ENCODE measurements around the gene CNN2. TPM values are rescaled to one million over a fixed set of nuclear protein-coding genes. Genes with fewer than 3 reads are reported as not detected.

CNN2 gene
- total and polyA plus RNA-seq, 4 donors = 10.1 to 38.4 (median 26.8) TPM

DNA sequence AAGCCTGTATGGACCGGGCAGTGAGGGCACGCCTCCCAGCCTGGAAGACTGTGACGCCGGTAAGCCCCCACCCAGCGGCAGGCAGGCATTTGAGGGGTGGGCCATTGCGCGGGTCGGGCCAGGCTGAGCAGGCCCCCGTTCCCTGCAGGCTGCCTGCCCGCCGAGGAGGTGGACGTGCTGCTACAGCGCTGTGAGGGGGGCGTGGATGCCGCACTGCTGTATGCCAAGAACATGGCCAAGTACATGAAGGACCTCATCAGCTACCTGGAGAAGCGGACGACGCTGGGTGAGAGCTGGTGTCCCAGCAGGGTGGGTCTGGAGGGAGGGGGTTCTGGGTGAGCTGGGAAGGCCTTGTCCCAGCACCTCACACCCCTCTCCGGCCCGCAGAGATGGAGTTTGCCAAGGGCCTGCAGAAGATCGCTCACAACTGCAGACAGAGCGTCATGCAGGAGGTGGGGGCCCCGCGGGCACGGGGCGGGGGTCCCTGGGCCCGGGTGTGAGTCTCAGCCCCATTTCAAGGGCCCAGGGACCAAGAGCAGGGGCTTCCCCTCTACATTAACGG lies 47.6 kb downstream of the CNN2 start:
- no peak for DNase-seq (ENCODE audit: low spot score)
- H3K9ac ChIP-seq (ENCODE audit: low read depth in 1 of 2, low read length in 2 of 2) = no peak overlapping the region
- WGBS = 76% methylated on average over 28 of the region's 28 CpGs
- TF ChIP-seq HNF4G (IDR thresholded peaks at IDR 0.05) (no peak), TAF1 (conservative IDR thresholded peaks at IDR 0.05) (no peak), RAD21 (IDR thresholded peaks at IDR 0.05) (no peak), JUND (IDR thresholded peaks at IDR 0.05) (no peak), FOXA2 (IDR thresholded peaks at IDR 0.05) (no peak), GABPA (IDR thresholded peaks at IDR 0.05 in 1 of 2, conservative IDR thresholded peaks at IDR 0.05 in 1 of 2) (no peak), HNF4A (conservative IDR thresholded peaks at IDR 0.05) (no peak), NR2F2 (IDR thresholded peaks at IDR 0.05) (no peak), EGR1 (IDR thresholded peaks at IDR 0.05; ENCODE audit: low read depth in 2 of 2) (no peak), RXRA (IDR thresholded peaks at IDR 0.05) (no peak), SP1 (IDR thresholded peaks at IDR 0.05) (no peak)
- TF ChIP-seq, protein P1, sequence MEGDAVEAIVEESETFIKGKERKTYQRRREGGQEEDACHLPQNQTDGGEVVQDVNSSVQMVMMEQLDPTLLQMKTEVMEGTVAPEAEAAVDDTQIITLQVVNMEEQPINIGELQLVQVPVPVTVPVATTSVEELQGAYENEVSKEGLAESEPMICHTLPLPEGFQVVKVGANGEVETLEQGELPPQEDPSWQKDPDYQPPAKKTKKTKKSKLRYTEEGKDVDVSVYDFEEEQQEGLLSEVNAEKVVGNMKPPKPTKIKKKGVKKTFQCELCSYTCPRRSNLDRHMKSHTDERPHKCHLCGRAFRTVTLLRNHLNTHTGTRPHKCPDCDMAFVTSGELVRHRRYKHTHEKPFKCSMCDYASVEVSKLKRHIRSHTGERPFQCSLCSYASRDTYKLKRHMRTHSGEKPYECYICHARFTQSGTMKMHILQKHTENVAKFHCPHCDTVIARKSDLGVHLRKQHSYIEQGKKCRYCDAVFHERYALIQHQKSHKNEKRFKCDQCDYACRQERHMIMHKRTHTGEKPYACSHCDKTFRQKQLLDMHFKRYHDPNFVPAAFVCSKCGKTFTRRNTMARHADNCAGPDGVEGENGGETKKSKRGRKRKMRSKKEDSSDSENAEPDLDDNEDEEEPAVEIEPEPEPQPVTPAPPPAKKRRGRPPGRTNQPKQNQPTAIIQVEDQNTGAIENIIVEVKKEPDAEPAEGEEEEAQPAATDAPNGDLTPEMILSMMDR (IDR thresholded peaks at IDR 0.05; ENCODE audit: low read depth, low read length, missing input control) = no peak
- TF ChIP-seq, protein P2, sequence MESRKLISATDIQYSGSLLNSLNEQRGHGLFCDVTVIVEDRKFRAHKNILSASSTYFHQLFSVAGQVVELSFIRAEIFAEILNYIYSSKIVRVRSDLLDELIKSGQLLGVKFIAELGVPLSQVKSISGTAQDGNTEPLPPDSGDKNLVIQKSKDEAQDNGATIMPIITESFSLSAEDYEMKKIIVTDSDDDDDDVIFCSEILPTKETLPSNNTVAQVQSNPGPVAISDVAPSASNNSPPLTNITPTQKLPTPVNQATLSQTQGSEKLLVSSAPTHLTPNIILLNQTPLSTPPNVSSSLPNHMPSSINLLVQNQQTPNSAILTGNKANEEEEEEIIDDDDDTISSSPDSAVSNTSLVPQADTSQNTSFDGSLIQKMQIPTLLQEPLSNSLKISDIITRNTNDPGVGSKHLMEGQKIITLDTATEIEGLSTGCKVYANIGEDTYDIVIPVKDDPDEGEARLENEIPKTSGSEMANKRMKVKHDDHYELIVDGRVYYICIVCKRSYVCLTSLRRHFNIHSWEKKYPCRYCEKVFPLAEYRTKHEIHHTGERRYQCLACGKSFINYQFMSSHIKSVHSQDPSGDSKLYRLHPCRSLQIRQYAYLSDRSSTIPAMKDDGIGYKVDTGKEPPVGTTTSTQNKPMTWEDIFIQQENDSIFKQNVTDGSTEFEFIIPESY (IDR thresholded peaks at IDR 0.05) = no peak
- TF ChIP-seq, protein P3, sequence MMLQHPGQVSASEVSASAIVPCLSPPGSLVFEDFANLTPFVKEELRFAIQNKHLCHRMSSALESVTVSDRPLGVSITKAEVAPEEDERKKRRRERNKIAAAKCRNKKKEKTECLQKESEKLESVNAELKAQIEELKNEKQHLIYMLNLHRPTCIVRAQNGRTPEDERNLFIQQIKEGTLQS (IDR thresholded peaks at IDR 0.05) = no peak
- TF ChIP-seq, protein P4, sequence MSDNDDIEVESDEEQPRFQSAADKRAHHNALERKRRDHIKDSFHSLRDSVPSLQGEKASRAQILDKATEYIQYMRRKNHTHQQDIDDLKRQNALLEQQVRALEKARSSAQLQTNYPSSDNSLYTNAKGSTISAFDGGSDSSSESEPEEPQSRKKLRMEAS (IDR thresholded peaks at IDR 0.05) = no peak
- TF ChIP-seq, protein P5, sequence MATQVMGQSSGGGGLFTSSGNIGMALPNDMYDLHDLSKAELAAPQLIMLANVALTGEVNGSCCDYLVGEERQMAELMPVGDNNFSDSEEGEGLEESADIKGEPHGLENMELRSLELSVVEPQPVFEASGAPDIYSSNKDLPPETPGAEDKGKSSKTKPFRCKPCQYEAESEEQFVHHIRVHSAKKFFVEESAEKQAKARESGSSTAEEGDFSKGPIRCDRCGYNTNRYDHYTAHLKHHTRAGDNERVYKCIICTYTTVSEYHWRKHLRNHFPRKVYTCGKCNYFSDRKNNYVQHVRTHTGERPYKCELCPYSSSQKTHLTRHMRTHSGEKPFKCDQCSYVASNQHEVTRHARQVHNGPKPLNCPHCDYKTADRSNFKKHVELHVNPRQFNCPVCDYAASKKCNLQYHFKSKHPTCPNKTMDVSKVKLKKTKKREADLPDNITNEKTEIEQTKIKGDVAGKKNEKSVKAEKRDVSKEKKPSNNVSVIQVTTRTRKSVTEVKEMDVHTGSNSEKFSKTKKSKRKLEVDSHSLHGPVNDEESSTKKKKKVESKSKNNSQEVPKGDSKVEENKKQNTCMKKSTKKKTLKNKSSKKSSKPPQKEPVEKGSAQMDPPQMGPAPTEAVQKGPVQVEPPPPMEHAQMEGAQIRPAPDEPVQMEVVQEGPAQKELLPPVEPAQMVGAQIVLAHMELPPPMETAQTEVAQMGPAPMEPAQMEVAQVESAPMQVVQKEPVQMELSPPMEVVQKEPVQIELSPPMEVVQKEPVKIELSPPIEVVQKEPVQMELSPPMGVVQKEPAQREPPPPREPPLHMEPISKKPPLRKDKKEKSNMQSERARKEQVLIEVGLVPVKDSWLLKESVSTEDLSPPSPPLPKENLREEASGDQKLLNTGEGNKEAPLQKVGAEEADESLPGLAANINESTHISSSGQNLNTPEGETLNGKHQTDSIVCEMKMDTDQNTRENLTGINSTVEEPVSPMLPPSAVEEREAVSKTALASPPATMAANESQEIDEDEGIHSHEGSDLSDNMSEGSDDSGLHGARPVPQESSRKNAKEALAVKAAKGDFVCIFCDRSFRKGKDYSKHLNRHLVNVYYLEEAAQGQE (IDR thresholded peaks at IDR 0.05) = no peak
- H3K4me3 ChIP-seq (ENCODE audit: low read depth in 1 of 3, low read length in 3 of 3) = no peak overlapping the region
- H3K4me1 ChIP-seq (ENCODE audit: control insufficient read depth in 4 of 4, insufficient read depth in 4 of 4, low read length in 3 of 4) = peaks cover 7 to 33% (median 16%) of the 10 kb centered on the region in 4 donors
- H3K27ac ChIP-seq (ENCODE audit: low read depth in 1 of 2, low read length in 2 of 2) = no peak overlapping the region
- H3K9me3 ChIP-seq (ENCODE audit: control insufficient read depth in 4 of 4, low read length in 3 of 4) = no peaks in the 10 kb centered on the region
- peaks cover 0 to 1% (median 0%) of the 10 kb centered on the region in 4 donors for H3K36me3 ChIP-seq (ENCODE audit: control insufficient read depth in 4 of 4, insufficient read depth in 3 of 4, low read depth in 1 of 4, low read length in 3 of 4)
- H3K27me3 ChIP-seq (ENCODE audit: control insufficient read depth in 4 of 4, insufficient read depth in 4 of 4, low read length in 3 of 4) = peaks cover 0 to 7% (median 1%) of the 10 kb centered on the region in 4 donors

All from liver (tissue), 9 donors.